HG02981 (cell line): ENCODE data around the gene THSD4.
"Not testable (repeated sequence)": the region's sequence is repeated elsewhere in the genome, so short reads cannot be mapped to it uniquely, and the experiment has no call there.

Experiments
- ATAC-seq: cut with Tn5 transposase; IDR thresholded peaks from one replicate; pipeline ENCODE4 v1.9.1; 2021; ENCODE audit warnings: mild to moderate bottlenecking, moderate library complexity; ENCODE audit not compliant: unreplicated experiment

The THSD4 gene

DNA sequence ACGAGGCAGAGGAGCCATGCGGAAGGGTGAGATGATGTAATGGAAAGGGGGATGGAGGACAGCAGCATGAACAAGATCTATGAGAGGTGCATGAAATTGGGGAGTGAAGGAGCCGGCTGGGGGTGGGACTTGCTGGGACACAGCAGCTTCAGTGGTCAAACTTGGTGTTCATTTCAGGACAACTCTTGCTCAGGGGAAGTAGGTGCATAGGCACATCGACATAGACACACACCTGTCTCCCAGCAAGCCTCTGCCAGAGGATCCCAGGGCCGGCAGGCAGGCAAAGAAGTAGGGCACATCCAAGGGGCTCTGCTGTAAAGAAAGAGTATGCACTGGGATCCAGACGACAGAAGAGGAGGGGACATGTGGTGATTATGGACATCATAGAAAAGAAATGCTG is 582.0 kb downstream of the THSD4 start:
- no peak for ATAC-seq

DNA sequence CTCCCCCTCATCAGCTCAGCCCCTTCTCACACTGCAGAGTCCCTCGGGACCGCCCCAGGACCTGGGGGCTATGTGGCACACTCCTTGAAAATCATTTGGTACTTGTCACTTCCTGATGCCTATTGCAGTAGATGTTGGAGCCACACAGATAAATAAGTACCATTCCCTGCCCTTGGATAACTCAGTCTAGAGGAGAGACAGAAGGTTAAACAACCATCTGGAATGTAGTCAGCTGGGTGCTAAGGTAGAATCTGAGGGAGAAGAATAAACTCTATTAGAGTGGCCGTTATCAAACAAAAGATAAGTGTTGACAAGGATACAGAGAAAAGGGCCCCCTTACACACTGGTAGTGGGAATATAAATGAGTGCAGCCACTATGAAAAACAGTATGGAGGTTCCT is 582.8 kb downstream of the THSD4 start:
- ATAC-seq: no peak

DNA sequence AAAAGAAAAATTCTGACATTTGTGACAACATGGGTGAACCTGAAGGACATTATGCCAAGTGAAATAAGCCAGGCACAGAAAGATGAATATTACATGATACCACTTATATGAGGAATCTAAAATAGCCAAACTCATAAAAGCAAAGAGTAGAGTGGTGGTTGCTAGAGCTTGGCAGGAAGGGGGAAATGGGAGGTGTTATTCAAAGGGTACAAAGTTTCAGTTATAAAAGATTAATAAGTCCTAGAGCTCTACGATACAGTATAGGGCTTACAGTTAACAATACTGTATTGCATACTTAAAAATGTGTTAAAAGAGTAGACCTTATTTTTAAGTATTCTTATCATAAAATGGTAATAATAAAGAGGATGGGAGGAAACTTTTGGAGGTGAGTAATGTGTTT is 583.5 kb downstream of the THSD4 start:
- ATAC-seq: no peak

DNA sequence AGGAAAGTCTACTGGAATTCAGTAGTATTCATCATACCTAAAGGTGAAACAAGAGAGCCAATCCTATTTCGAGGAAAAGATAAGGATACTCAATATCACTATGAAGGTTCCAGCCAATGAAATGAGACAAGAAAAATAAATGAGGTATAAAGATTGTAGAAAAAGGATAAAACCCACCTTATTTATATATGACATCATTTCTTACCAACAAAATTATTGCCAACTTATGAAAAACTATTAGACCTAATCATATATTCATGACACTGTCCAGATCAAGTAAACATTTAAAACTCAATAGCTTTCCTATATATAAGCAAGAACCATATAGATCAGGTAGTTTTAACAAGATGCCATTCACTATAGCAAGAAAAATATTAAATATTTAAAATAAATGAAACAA is 584.7 kb downstream of the THSD4 start:
- ATAC-seq: no peak

DNA sequence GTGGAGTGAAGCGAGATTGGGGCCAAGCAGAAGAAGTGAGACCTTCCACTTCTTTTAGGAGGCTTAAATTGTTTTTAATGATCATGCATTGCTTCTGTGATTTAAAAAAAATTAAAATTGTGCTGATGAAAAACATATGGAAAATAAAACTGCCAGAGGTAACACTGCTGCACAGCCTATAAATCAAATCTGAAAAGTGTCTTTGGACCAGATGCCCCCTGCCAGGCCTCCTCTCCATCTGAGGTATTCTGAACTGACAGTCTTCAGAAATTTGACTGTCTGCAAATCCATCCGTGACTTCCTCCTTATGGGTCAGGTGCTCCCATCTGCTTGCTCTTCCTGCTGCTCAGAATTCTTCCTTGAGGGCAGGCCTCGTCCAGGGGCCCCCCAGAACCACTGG is 586.5 kb downstream of the THSD4 start:
- no peak for ATAC-seq

DNA sequence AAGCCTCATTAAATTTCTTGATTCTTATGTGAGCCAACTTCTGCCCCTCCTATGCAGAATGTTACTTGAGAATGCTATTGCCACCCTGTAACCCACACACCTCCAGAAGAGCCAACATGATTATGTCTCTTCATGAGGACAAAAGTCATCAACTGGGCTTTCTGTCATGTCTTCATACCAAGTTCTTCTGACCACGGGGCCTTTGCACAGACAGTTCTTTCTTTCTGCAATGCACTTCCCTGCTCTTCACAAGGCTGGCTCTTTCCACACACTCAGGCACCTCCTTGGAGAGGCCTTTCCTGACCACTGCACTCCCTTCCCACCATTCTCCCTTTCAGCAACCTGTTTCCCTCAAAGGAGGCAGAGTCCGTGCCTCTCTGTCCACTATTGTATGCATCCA is 587.2 kb downstream of the THSD4 start:
- no peak for ATAC-seq

DNA sequence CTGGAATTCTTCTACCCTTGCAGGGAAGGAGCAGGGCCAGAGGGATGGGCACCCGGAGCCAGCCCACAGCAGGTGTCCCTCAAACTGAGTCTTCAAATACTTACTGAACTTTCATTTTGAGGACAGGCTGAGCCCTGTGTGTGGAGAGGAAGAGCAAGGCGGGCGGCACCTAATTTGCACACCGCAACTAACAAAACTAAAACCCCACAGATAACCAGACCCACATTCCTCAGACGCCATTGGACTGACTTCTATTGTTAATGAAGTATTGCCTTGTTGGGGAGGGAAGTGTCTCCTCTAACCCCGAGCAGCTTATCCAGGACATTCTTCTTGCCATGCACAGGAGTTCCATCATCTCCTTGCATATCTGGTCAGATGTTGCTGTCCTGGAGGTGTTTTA is 589.9 kb downstream of the THSD4 start:
- no peak for ATAC-seq

DNA sequence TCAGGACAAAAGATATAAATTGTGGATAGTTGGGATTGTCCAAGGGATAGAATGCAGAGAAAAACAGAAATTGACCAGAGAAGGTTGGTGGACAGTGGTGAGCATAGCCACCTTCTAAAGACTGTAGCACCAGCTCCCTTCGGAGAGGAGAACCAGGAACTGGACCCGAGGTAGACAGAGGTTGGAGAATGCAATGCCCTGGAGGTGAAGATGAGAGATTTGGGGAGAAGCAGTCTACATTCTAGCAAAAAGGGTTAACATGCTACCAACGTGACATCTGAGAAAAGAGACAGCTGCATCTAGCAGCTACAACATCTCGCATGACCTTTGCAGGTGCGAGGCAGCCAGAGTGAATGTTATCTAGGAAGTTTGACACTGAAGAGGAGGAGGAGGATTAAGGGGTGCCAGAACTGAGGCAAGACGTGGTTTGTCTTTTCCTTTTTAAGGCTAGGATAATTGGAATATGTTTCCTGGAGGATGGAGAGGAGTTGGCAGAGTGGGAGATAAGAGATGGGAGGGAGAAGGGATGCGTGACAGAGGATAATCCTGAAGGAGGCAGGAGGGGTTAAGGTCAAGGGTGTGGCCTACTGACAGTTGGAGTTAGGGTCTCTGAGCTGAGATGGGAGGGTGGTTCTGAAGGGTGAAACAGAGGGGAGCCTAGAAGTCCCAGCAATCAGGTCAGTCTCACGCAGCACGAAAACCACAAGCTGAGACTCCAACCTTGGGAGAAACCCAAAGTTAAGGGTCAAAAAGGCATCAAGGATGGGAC is 591.4 kb downstream of the THSD4 start:
- no peak for ATAC-seq

DNA sequence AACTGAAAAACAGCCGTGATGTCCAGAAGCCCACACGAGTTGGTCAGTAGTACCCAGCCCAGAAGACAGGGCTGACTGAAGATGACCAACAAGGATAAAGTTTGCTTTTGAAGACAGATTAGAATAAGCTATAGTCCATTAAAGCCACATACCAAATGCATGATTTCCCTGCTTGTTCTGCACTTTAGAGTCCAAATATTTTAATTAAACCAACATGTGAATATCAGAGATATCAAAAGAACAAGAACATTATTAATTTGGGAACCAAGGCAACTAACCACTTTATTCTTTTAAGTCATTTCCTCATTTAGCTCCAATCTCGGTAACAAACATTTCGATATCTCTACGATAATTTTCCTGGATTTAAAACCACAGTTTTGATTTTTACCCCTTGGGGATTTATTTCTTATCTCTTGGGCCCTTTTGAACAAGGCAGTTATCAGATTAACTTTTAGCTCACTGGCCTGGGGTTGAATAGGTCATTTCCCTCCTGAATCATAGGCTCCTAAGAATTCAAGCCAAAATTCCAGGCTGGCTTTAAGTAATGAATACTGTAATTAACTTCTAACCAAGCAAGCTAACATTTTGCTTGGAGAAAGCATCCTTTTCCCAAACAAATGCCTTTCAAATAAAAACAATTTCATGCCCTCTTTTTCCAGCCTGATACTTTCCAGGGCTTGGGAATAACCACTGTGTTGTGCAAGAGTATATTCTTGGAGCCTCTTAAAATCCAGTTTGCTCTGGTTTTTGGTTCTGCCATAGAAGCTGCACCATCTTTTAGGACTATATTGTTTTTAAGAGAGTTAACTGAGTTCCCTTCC is 592.2 kb downstream of the THSD4 start:
- no peak for ATAC-seq

DNA sequence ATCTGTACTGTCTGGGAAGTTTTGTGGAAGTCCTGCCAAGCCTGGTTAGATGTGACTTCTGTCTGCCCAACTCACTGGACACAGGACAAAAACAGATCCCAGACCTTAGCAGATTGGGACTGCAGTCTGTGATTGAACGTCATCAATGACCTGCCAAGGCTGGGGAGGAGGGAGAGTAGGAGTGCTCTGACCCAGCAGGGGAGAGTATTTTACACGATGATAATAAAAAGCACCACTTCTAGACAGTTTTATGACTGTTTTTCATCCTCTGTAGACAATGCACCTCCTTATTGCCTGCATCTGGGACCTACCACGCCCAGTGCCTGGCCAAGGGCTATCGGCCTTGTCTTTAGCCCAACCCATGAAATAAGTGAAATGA is 592.8 kb downstream of the THSD4 start:
- no peak for ATAC-seq

DNA sequence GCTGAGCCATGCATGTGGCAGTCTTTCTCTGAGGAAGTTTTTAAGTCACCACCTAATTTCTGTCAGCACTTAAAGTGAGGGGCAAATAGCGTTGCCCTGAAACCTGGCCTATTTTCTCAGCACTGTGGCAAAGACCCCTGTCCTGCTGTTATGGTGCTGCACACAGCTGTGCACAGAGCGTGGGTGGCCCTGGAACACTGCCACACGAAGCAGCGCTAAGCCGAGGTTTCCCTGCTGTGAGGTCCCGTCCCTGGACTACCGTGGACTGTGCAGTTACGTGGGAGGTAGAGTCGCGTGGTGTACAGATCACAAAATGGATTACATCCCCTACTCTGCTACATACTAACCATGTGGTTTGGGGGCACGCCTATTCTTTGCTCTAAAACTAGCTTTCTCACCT is 593.5 kb downstream of the THSD4 start:
- ATAC-seq: no peak

DNA sequence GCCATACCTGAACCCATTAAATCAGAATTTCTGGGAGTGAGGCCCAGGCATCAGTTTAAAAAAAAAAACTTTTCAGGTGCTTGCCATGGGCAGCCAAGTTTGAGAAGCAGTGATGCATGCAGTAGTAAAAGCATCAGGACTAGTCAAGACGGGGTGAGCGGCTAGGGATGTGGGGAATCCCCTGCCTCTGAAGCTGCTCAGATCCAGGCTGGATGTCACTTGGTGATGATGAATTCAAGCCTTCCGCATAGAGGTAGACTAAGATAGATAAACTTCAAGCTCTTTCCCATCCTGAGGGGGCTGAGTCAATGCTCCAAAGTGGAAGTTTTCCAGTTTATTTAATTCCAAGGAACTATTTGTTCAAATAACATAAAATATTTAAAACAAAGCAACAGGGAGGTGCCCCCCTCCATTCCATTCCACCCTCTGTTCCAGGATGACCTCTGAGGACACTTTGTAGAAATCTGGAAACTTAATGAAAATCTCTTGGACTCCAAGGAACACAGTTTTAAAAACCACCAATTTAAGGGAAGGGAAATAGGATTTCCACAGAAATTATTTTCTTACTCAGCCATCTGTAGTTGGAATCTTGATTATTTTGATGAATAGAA is 594.6 kb downstream of the THSD4 start:
- ATAC-seq: no peak

DNA sequence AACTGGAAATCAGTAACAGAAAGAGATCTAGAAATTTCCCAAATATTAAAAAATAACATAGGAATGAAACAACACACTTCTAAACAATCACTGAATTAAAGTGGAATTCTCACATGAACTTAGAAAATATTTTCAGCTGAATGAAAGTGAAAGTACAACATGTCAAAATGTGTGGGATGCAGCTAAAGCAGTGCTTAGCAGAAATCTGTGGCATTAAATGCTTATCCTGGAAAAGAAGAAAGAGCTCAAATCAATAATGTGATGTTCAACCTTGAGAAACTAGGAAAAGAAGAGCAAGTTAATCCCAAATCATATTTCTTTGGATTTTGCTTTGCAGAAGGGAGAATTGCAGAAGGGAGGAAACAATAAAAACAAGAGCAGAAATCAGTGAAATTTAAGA is 596.9 kb downstream of the THSD4 start:
- ATAC-seq: no peak

DNA sequence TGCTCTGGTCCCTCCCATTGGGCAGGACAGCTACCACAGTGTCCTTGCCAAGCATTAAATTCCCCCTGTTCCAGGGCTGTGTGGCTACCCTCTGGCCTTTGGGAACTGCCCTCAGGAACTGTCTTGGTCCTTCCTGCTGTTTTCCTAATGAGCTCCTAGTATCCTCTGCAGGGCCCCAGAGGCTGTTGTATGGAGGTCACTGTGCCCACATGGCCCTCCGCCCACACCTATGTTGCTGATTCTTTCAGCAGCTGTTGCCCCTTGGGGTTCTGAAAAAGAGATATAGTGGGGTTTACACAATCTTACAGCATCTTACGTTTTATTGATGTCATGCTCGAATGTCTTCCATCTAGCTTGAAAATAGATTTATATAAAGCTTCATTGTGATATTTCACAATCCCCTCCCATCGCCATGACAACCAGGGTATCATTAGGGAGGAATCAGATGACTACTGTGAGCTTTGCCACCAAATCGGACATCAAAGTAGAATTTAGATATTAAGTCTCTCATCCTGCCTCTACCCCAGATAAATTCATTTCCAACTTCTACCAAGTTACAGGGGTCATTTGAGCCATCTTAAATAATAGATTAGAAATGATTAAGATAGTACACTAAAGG is 598.0 kb downstream of the THSD4 start:
- ATAC-seq: no peak

DNA sequence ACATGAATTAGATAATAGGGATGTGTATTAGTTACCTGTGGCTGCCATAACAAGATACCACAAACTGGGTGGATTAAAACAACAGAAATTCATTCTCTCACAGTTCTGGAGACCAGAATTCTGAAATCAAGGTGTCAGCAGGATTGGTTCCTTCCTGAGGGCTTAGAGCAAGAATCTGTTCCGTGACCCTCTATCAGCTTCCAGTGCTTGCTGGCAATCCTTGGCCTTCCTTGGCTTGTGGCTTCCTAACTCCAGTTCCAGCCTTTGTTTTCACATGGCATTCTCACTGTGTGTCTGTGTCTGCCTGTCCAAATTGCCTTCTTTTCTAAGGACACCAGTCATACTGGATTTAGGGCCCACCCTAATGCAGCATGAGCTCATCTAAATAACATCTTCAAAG is 600.6 kb downstream of the THSD4 start:
- no peak for ATAC-seq

DNA sequence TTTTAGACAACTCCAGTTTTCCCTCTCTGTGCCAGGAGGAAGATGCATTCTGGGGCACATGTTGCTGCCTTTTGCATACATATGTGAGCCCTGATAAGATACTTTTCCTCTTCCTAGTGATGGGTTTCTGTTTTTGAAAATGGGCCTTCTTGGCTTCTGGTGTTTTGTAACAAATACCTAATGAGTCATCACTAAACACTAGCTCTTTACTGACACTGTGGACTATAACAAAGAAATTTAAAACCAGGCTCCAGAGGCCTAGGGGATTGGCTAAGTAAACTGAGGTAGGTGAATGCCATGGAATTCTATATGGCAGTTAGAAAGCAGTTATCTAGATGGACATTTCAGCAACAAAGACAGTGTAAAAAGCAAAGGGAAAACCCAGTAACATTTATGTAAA is 601.7 kb downstream of the THSD4 start:
- no peak for ATAC-seq

DNA sequence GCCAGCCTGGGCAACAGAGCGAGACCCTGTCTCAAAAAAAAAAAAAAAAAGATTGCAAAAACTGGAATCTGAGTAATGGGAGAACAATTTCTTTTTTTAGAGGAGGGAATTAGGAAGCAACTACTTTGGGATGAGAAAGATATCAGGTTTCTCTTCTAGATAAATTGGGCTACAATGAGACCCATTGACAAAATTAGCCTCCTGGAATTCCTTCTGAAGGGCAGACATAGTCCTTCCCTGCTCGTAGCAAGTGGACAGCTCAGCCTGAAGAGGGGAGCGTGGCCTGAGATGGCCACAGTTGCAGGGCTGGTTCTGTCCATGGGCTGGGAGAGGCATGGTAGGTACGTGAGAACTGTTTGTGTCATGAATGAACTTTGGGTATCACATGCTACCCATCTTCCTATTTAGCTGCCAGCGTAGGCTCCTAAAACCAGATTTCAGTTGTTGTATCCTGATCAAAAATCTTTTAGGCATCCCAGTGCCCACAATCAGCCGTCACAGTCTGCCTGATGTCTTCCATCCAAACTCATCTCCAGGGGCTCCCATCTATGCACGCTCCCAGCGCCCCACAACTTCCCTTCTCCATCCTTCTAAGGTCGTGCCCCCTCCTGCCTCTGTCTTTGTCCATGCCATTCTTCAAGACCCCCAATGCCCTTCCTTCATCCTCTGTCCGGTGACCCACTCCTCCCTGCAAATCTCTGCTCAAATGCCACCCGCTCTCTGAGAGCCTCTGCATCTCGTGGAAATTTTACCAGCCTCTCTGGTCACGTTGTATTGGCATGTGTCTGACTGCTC is 603.0 kb downstream of the THSD4 start:
- no peak for ATAC-seq

DNA sequence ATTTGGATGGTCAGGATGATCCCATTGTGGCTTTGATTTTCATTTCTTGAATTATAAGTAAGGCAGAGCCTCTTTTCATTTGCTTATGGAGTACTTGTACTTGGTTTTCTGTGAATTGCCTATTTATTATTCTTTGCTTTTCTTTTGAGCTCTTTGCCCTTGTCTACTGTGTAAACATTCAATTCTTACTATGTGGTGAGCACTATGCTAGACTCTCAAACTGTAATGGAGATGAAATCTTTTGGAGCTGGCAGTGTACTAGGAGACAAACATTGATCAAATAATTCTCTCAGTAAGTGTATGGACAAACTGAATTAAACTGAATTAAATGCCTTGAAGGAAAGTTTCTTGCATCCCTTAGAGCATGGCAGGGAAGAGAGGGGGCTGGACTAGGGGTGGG is 608.1 kb downstream of the THSD4 start:
- no peak for ATAC-seq

DNA sequence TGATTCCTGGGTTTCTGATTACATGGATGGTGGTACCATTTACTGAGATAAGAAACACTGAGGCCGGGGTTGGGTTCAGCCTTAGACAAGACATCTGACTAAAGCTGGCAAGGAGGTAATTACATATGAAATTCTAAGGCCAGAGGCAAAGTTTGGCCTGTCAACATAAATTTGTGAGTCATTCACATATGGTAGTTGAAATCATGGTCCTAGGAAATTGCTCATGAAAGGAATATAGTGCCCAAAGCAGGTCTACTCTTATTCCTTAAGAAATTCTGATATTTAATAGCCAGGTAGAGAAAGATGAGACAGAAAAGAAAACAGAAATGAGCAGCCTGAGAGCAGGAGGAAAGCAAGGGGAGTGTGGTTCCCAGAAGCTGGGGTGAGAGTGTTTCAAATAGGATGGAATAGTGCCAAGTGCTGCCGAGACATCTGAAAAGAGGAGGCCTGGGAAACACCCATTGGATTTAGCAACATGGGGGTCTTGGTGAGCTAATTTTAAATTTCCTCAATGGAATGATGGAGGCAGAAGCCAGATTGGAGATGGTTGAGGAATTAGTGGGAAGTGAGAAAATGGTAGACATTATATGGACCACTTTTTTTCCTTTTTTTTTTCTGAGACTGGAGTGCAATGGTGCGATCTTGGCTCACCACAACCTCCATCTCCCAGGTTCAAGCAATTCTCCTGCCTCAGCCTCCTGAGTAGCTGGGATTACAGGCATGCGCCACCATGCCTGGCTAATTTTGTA is 610.1 kb downstream of the THSD4 start:
- not testable (repeated sequence) for ATAC-seq

DNA sequence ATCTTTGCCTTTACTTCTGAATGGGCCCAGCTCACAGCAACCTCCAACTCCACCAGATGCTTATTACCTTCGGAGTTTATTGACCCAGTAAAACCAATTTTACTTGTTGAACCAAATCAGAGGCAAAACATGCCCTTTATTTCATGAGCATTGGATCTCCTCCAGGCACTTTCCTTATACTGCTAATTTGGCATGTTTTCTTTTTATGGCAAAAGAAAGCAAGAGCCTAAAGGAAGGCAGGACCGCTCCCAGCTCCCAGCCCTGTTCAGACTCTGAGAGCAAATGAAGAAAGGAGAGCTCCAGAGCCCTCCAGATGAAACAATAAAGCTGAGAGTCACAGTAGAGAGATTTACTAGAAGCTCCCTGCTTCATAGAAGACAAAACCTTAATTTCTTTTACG is 613.6 kb downstream of the THSD4 start:
- ATAC-seq: no peak
